ENCODE measurements around the gene GALNT7. TPM values are rescaled to one million over a fixed set of nuclear protein-coding genes. Genes with fewer than 3 reads are reported as not detected.

The GALNT7 gene
- total RNA-seq, 1 experiment from 2014 or later = 51.6 TPM

Small RNAs within 50 kb of the gene (microRNA-seq; reads per million reads assigned to microRNA genes)
- gene MIR548T = 1.1 reads per million

Other genes starting within 250 kb of the GALNT7 start
- 108 and 128 TPM in 2 replicates for gene HMGB2, start 165.5 kb downstream of the GALNT7 start, total RNA-seq (2022)
- gene SAP30, start 202.1 kb downstream of the GALNT7 start, total RNA-seq (2022) = 10.6 and 12.7 TPM in 2 replicates
- not detected in 2 replicates for gene SCRG1, start 230.3 kb downstream of the GALNT7 start, total RNA-seq (2022)

All from Calu3 (cell line).